Activated naive CD4-positive, alpha-beta T cell treated with anti-CD3 and anti-CD28 coated beads for 36 hours (primary cell): ENCODE data around the gene LIX1L. TPM values are rescaled to one million over a fixed set of nuclear protein-coding genes. Genes with fewer than 3 reads are reported as not detected.

Experiments
- CTCF ChIA-PET: fragments of 350-600 bp; sonication (Branson Sonifier 250); formaldehyde crosslinking; loops from one replicate; lab custom pipeline; 2021; ENCODE audit warnings: antibody characterized with exemption; lab: Charles Lee
- DNase-seq: peaks from one replicate; pipeline ENCODE4 v3.0.0-alpha.2; 2020
- H3K27ac Mint-ChIP-seq: one replicate; pipeline ENCODE4 v1.8.0; 2021; ENCODE audit warnings: mild to moderate bottlenecking, mixed read lengths
- H3K27me3 Mint-ChIP-seq: one replicate; pipeline ENCODE4 v1.8.0; 2021; ENCODE audit warnings: low read depth, mixed read lengths
- H3K36me3 Mint-ChIP-seq: one replicate; pipeline ENCODE4 v1.8.0; 2021; ENCODE audit warnings: low read depth, mixed read lengths
- H3K4me1 Mint-ChIP-seq: one replicate; pipeline ENCODE4 v1.8.0; 2021; ENCODE audit warnings: low read depth, mixed read lengths
- H3K4me3 Mint-ChIP-seq: one replicate; pipeline ENCODE4 v1.8.0; 2021; ENCODE audit warnings: mild to moderate bottlenecking, moderate library complexity, mixed read lengths
- H3K9me3 Mint-ChIP-seq: one replicate; pipeline ENCODE4 v1.8.0; 2021; ENCODE audit warnings: mixed read lengths
- intact Hi-C: fragments of 100-400 bp; cut with micrococcal nuclease; formaldehyde crosslinking; loops from one replicate; pipeline ENCODE4 v1.15.1; 2023
- total RNA-seq, 2 experiments: library from RNA; stranded (reverse); gene quantifications; one replicate each; pipeline ENCODE4 v1.2.3, GENCODE V29; 2021

LIX1L gene
- total RNA-seq, 2 experiments from 2014 or later: 43.6 to 44.3 TPM

DNA sequence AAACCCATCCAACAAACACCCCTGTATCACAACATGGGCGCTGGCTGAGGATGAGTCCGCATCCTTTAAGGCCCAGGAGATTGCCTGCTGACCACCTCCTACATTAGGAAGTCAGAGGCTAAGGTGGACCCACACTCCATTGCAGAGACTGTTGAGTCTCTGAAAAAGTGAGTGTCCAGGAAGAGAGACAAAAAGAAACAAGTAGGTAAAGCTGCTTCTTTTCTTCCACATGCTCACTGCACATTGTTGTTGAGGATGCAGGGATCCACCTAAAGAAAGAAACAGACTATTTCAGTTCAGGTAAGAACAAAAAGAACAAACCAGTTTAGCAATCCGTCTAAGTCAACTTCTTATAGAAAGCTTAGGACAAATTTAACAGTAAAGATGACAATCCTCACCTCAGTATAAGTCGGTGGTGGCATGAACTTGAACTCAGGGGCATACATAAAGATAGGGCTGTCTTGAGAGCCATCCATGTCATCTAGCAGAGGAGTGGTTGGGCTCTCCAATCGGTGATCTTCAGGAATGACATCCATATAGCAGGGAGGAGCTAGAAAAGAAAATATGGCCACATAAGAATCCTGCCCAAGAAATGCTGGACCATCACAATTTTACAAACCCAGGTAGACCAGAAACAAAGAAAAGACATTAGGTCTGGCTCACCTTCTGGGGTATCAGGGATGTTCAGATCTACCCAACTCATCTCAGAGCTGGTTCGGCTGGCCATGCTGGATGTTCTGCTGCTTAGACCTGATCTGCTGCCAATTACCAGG is 36.0 kb upstream of the LIX1L start:
- peaks cover 41% of the 10 kb centered on the region for H3K36me3 Mint-ChIP-seq
- no peak for DNase-seq
- H3K27me3 Mint-ChIP-seq: no peaks in the 10 kb centered on the region
- intact Hi-C loops: loop anchor here (1.0 kb wide), 1 partner anchor 36 kb away; the partner anchor contains the start of gene LIX1L
- H3K4me3 Mint-ChIP-seq: peak overlapping the region; percentile 88
- H3K27ac Mint-ChIP-seq: peak overlapping the region; percentile 97
- CTCF ChIA-PET: interaction anchor here (1.0 to 8.8 kb wide), 3 partner anchors 9 to 18 kb away, joined by 3 to 109 read pairs (median 5); no protein-coding TSS in a partner anchor
- no peaks in the 10 kb centered on the region for H3K9me3 Mint-ChIP-seq
- peaks cover 60% of the 10 kb centered on the region for H3K4me1 Mint-ChIP-seq

DNA sequence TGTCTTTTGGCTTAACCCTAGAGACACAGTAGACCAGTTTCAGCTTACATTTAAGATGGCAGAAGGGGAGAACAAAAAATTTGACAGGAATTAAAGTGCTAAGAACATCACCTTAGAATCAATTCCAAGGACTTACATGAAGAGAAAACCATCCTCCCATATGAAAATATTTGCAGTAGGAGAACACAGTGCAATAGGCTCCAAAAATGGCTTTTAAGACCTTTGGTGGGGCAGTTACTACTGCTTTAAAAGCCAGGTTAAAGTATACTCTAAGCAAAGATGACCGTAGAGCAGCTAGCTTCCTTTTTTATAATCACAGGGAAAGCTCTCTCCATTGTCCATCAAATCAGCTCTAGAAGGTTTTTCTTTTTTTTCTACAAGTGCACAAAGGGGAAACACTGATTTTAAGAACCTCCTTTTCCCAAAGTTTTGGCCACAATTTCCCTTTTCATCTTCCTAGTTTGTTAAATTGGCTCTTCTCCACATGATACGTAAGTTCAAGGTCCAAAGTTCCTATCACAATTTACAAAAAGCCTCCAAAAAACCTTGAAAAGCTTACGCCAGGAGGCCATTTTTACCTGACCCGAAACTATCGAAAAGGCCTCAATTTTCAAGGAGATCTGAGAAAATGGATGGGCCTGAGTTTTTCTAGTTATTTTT is 35.3 kb upstream of the LIX1L start:
- CTCF ChIA-PET: interaction anchor here (1.0 to 8.8 kb wide), 3 partner anchors 9 to 18 kb away, joined by 3 to 109 read pairs (median 5); no protein-coding TSS in a partner anchor
- intact Hi-C loops: no loop called here
- H3K27ac Mint-ChIP-seq: peak overlapping the region; percentile 97
- DNase-seq: no peak
- H3K4me1 Mint-ChIP-seq: peaks cover 60% of the 10 kb centered on the region
- H3K4me3 Mint-ChIP-seq: peak overlapping the region; percentile 88
- H3K27me3 Mint-ChIP-seq: no peaks in the 10 kb centered on the region
- H3K9me3 Mint-ChIP-seq: no peaks in the 10 kb centered on the region
- peaks cover 41% of the 10 kb centered on the region for H3K36me3 Mint-ChIP-seq

DNA sequence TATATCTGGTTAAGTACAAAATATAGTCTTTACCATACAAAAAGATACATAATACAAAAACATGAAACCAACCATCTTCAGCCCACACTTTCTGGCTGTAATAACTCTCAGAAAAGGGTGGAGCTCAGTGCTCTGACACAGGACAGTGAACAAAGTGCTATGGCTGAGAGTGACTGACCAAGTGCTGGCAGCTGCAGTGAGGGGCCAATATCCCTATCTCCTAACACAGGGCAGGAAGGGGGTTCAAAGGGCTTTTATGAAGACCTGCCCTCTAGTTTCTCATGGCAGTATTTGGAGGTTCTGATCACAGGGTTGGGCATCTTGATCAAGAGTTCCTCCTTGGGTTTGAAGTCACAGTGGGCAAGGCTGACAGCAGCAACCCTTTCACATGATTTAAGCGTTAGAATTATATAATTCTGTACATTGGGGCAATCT is 34.7 kb upstream of the LIX1L start:
- CTCF ChIA-PET: interaction anchor here (1.5 to 8.8 kb wide), 3 partner anchors 12 to 14 kb away, joined by 3 to 109 read pairs (median 21); no protein-coding TSS in a partner anchor
- H3K36me3 Mint-ChIP-seq: peaks cover 41% of the 10 kb centered on the region

DNA sequence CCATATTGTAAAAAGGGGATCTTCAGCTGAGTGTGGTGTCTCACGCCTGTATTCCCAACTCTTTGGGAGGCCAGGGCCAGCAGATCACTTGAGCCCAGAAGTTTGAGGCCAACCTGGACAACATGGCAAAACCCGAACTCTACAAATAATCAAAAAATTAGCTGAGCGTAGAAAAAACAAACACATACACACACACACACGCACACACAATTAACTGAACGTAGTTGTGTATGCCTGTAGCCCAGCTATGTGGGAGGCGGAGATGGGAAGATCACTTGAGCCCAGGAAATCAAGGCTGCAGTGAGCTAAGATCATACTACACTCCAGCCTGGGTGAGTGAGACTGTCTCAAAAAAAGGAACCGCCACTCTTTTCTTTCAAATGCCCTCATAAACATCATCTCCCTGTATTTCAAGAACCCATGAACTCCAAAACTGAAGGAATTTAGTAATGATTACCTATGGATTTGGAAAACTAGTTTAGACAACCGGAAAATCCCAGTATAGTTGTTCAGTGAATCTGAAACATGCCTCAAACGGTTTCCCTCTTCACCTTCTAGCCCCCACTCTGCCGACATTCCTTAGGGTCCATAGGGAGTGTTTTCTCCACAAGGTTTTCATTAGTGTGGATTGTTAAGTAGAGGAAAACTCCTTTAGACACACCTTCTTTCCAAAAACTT is 34.1 kb upstream of the LIX1L start:
- Mint-ChIP-seq H3K4me1 (peaks cover 58% of the 10 kb centered on the region), H3K36me3 (peaks cover 41% of the 10 kb centered on the region), H3K27me3 (no peaks in the 10 kb centered on the region), H3K4me3 (no peak overlapping the region), H3K27ac (peak overlapping the region; percentile 97), H3K9me3 (no peaks in the 10 kb centered on the region)
- intact Hi-C loops: no loop called here
- CTCF ChIA-PET: interaction anchor here (1.4 to 8.8 kb wide), 4 partner anchors 10 to 15 kb away, joined by 3 to 109 read pairs (median 12); no protein-coding TSS in a partner anchor
- DNase-seq: no peak

More for the DNA sequence above, 34.7 kb upstream of the LIX1L start:
- Mint-ChIP-seq H3K27ac (peak overlapping the region; percentile 97), H3K4me1 (peaks cover 60% of the 10 kb centered on the region), H3K27me3 (no peaks in the 10 kb centered on the region), H3K4me3 (peak overlapping the region; percentile 88), H3K9me3 (no peaks in the 10 kb centered on the region)
- intact Hi-C loops: no loop called here
- no peak for DNase-seq

DNA sequence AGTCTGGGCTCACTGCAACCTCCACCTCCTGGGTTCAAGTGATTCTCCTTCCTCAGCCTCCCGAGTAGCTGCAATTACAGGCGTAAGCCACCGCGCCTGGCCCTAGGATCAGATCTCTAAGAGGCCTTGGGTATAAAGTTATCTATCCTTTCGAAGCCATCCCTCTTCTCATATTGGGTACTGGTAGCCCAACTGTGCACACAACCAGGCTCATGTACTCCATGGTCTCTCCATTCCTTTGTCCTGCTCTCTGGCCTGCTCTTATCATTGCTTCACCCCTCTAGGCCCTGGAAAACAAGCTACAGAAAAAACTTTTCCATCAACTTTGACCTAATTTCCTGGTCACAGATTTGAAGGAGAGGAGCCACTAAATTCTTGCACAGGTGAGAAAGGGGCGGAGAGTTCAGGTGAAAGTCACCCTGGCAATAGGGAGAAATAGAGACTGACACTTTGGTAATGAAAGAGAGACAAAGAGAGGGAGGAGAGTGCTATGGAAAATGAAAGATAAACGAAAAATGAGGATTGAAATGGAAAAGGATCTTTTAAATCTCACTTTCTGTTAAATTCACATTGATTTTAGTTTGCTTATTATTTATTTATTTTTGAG is 32.5 kb upstream of the LIX1L start:
- H3K27ac Mint-ChIP-seq: peak overlapping the region; percentile 46
- H3K4me1 Mint-ChIP-seq: peaks cover 67% of the 10 kb centered on the region
- H3K27me3 Mint-ChIP-seq: no peaks in the 10 kb centered on the region
- no peak overlapping the region for H3K4me3 Mint-ChIP-seq
- peaks cover 33% of the 10 kb centered on the region for H3K36me3 Mint-ChIP-seq
- CTCF ChIA-PET: interaction anchor here (1.2 to 8.8 kb wide), 4 partner anchors 11 to 141 kb away, joined by 3 to 109 read pairs (median 12); no protein-coding TSS in a partner anchor
- intact Hi-C loops: no loop called here
- no peaks in the 10 kb centered on the region for H3K9me3 Mint-ChIP-seq
- peak; percentile 29 for DNase-seq

DNA sequence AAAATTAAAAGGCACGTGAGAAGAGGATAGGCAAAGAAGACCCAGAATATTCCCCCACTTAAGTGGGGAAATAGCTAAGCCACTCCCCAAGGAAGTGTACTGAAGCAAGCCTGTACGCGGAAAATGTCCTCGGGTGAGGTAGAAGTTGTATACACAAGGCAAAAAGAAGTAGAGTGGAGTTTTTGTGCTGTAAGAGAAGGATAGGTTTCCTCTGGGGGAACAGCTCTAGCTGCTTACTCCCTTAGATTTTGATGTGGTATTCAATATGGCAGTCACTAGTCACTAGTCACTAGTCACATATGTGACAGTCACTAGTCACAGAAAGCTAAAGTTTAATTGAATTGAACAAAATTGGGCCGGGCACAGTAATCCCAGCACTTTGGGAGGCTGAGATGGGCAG is 31.0 kb upstream of the LIX1L start:
- peaks cover 17% of the 10 kb centered on the region for H3K36me3 Mint-ChIP-seq
- peak; percentile 7 for DNase-seq
- H3K27ac Mint-ChIP-seq: peak overlapping the region; percentile 76
- CTCF ChIA-PET: interaction anchor here (0.7 to 8.8 kb wide), 4 partner anchors 9 to 140 kb away, joined by 3 to 109 read pairs (median 12); no protein-coding TSS in a partner anchor
- no peaks in the 10 kb centered on the region for H3K9me3 Mint-ChIP-seq
- peaks cover 72% of the 10 kb centered on the region for H3K4me1 Mint-ChIP-seq
- H3K27me3 Mint-ChIP-seq: no peaks in the 10 kb centered on the region
- H3K4me3 Mint-ChIP-seq: no peak overlapping the region
- intact Hi-C loops: no loop called here

DNA sequence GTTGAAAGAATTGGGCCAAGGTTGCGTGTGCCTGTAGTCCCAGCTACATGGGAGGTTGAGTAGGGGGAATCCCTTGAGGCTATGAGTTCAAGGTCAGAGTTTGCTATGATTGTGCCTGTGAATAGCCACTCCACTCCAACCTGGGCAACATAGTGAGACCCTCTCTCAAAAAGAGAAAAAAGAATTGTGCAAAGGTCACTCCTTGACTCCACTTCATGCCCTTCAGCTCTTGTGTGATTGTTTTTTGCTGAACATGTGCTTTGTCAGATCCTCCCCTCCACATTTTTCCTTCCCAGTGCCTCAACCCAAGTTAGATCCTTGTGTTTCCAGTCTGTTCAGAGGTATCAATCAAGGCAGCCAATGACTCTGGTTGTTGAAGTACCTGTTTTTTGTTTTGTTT is 30.1 kb upstream of the LIX1L start:
- Mint-ChIP-seq H3K27ac (peak overlapping the region; percentile 76), H3K4me3 (no peak overlapping the region), H3K4me1 (peaks cover 64% of the 10 kb centered on the region), H3K9me3 (no peaks in the 10 kb centered on the region), H3K27me3 (no peaks in the 10 kb centered on the region), H3K36me3 (peaks cover 9% of the 10 kb centered on the region)
- DNase-seq: peak; percentile 3
- CTCF ChIA-PET: interaction anchor here (5.2 to 8.8 kb wide), 2 partner anchors 9 to 19 kb away, joined by 21 to 109 read pairs; no protein-coding TSS in a partner anchor
- intact Hi-C loops: no loop called here

DNA sequence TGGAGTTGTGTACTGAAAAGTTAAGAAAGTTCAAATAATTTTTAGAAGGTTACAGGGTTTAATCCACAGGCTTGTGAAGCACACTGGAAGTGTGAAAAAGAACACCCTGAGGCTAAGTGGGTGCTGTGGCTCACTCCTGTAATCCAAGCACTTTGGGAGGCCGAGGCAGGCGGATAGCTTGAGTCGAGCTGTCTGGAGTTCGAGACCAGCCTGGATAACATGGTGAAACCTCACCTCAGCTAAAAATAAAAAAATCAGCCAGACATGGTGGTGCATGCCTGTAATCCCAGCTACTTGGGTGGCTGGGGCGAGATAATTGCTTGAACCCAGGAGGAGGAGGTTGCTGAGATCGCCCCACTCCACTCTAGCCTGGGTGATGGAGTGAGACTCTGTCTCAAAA is 28.7 kb upstream of the LIX1L start:
- H3K36me3 Mint-ChIP-seq: no peaks in the 10 kb centered on the region
- intact Hi-C loops: no loop called here
- CTCF ChIA-PET: interaction anchor here (0.5 to 8.8 kb wide), 5 partner anchors 7 to 19 kb away, joined by 3 to 109 read pairs (median 4); partner anchors contain the start of gene TXNIP
- no peak overlapping the region for H3K27ac Mint-ChIP-seq
- peak; percentile 2 for DNase-seq
- peaks cover 51% of the 10 kb centered on the region for H3K4me1 Mint-ChIP-seq
- H3K9me3 Mint-ChIP-seq: no peaks in the 10 kb centered on the region
- H3K27me3 Mint-ChIP-seq: no peaks in the 10 kb centered on the region
- H3K4me3 Mint-ChIP-seq: no peak overlapping the region

DNA sequence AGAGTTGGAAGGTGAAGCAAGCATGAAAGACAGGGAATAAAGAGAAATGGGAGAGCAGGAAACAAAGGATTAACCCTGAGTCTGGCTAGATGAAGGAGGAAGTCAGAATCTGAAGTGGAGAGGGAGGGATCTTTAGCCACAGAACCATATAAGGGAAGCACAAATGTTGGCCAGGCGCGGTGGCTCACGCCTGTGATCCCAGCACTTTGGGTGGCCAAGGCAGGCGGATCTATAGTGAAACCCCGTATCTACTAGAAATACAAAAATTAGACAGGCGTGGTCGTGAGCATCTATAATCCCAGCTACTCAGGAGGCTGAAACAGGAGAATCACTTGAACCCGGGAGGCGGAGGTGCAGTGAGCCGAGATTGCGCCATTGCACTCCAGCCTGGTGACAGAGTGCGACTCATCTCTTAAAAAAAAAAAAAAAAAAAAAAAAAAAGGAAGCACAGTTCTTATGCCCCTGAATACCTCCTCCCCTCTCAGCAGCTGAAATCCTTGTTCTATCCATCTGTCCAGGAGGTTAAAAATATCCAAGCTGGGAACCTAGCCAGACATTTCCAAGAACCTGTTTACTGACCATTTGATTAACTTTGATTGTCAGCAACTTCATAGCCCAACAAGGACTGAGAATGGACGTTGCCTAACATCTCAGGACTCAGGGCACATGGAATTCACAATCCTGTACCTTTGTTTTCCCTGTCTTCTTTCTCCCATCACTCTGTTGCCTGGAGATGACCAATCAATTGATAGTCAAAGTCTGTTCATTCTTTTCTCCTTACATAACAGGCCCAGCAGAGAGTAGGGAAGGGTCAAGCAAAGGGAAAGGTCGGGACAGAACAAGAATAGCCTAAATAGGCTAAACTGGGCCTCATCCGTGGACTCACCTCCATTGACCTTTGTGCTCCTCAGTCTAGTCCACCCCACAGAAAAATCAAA is 28.0 kb upstream of the LIX1L start:
- H3K4me3 Mint-ChIP-seq: peak overlapping the region; percentile 32
- CTCF ChIA-PET: interaction anchor here (0.6 to 8.8 kb wide), 6 partner anchors 6 to 18 kb away, joined by 3 to 109 read pairs (median 4); partner anchors contain the start of gene TXNIP
- no peaks in the 10 kb centered on the region for H3K27me3 Mint-ChIP-seq
- H3K27ac Mint-ChIP-seq: peak overlapping the region; percentile 91
- intact Hi-C loops: loop anchor here (1.0 kb wide), 1 partner anchor 8 kb away; no protein-coding TSS in a partner anchor
- peak; percentile 41 for DNase-seq
- peaks cover 43% of the 10 kb centered on the region for H3K4me1 Mint-ChIP-seq
- H3K36me3 Mint-ChIP-seq: no peaks in the 10 kb centered on the region
- no peaks in the 10 kb centered on the region for H3K9me3 Mint-ChIP-seq

DNA sequence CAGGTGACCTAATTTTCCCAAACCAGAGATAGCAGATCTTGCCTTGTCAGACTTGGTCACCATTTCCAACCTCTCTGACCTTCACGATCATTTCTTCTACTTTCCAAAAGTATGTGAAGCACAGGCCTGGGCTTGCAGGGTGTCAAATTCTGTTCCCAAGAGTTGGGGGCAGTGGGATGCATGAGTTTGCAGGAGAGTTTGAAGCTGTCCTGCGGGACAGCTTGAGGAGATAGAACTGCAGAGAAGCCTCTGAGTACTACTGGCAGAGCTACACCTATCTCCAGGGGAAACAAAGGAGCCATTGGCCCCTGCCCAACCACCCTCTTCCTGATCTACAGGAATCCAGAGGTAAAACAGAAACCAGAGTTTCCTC is 27.3 kb upstream of the LIX1L start:
- Mint-ChIP-seq H3K4me1 (peaks cover 36% of the 10 kb centered on the region), H3K27ac (peak overlapping the region; percentile 91), H3K4me3 (peak overlapping the region; percentile 32), H3K36me3 (no peaks in the 10 kb centered on the region), H3K27me3 (no peaks in the 10 kb centered on the region), H3K9me3 (no peaks in the 10 kb centered on the region)
- DNase-seq: peak; percentile 6
- CTCF ChIA-PET: interaction anchor here (0.6 to 1.0 kb wide), 4 partner anchors 9 to 24 kb away, joined by 3 to 5 read pairs (median 4); no protein-coding TSS in a partner anchor
- intact Hi-C loops: loop anchor here (1.0 kb wide), 1 partner anchor 8 kb away; no protein-coding TSS in a partner anchor
